Activated naive CD4-positive, alpha-beta T cell treated with anti-CD3 and anti-CD28 coated beads, Interleukin-2, amount 50 U/mL, for 24 hours (primary cell): Measurements from ENCODE around the gene GABRB1.
"Not testable (repeated sequence)": the region's sequence is repeated elsewhere in the genome, so short reads cannot be mapped to it uniquely, and the experiment has no call there.

Source experiments
- H3K27ac Mint-ChIP-seq: one replicate; pipeline ENCODE4 v1.8.0; 2021; ENCODE audit warnings: mild to moderate bottlenecking, mixed read lengths
- H3K27me3 Mint-ChIP-seq: one replicate; pipeline ENCODE4 v1.8.0; 2021; ENCODE audit warnings: mixed read lengths
- H3K36me3 Mint-ChIP-seq: one replicate; pipeline ENCODE4 v1.8.0; 2021; ENCODE audit warnings: mixed read lengths
- H3K4me1 Mint-ChIP-seq: one replicate; pipeline ENCODE4 v1.8.0; 2021; ENCODE audit warnings: mixed read lengths
- H3K4me3 Mint-ChIP-seq: one replicate; pipeline ENCODE4 v1.8.0; 2021; ENCODE audit warnings: mild to moderate bottlenecking, mixed read lengths
- H3K9me3 Mint-ChIP-seq: one replicate; pipeline ENCODE4 v1.8.0; 2021; ENCODE audit warnings: mixed read lengths

GABRB1 gene

GRCh38 chr4:47251348-47252135, 220.2 kb downstream of the GABRB1 start:
- H3K27me3 Mint-ChIP-seq = peaks cover 3% of the 10 kb centered on the region
- H3K36me3 Mint-ChIP-seq = no peaks in the 10 kb centered on the region
- H3K4me1 Mint-ChIP-seq = no peaks in the 10 kb centered on the region
- no peak overlapping the region for H3K4me3 Mint-ChIP-seq
- no peaks in the 10 kb centered on the region for H3K9me3 Mint-ChIP-seq
- H3K27ac Mint-ChIP-seq = no peak overlapping the region

DNA sequence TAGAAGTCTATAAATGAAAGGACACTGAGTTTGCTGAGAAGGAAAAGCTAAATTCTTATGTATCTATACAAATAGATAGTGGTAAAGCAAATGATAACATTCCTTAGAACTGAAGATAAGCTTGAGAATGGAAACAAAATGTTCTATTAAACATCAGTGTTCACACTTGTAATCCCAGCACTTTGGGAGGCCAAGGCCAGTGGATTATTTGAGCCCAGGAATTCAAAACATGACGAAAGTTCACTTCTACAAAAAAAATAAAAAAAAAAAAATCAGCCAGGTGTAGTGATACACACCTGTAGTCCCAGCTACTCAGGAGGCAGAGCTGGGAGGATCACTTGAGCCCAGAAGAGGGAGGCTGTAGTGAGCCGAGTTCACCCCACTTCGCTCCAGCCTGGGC, 232.4 kb downstream of the GABRB1 start:
- Mint-ChIP-seq H3K27ac (no peak overlapping the region), H3K36me3 (no peaks in the 10 kb centered on the region), H3K4me1 (no peaks in the 10 kb centered on the region), H3K9me3 (no peaks in the 10 kb centered on the region), H3K4me3 (no peak overlapping the region), H3K27me3 (peaks cover 2% of the 10 kb centered on the region)

GRCh38 chr4:47270201-47270888, 239.0 kb downstream of the GABRB1 start:
- H3K4me3 Mint-ChIP-seq = no peak overlapping the region
- H3K27me3 Mint-ChIP-seq = peaks cover 2% of the 10 kb centered on the region
- no peaks in the 10 kb centered on the region for H3K4me1 Mint-ChIP-seq
- H3K36me3 Mint-ChIP-seq = no peaks in the 10 kb centered on the region
- H3K27ac Mint-ChIP-seq = no peak overlapping the region
- H3K9me3 Mint-ChIP-seq = no peaks in the 10 kb centered on the region

GRCh38 chr4:47271291-47271690, 239.9 kb downstream of the GABRB1 start:
- H3K27me3 Mint-ChIP-seq = peaks cover under 1% of the 10 kb centered on the region
- no peaks in the 10 kb centered on the region for H3K9me3 Mint-ChIP-seq
- no peaks in the 10 kb centered on the region for H3K36me3 Mint-ChIP-seq
- no peak overlapping the region for H3K27ac Mint-ChIP-seq
- no peaks in the 10 kb centered on the region for H3K4me1 Mint-ChIP-seq
- no peak overlapping the region for H3K4me3 Mint-ChIP-seq

GRCh38 chr4:47274901-47275300, 243.5 kb downstream of the GABRB1 start:
- H3K27ac Mint-ChIP-seq = no peak overlapping the region

GRCh38 chr4:47275595-47275994, 244.2 kb downstream of the GABRB1 start:
- no peaks in the 10 kb centered on the region for H3K36me3 Mint-ChIP-seq
- no peaks in the 10 kb centered on the region for H3K27me3 Mint-ChIP-seq
- no peaks in the 10 kb centered on the region for H3K4me1 Mint-ChIP-seq
- no peak overlapping the region for H3K27ac Mint-ChIP-seq
- H3K4me3 Mint-ChIP-seq = no peak overlapping the region
- H3K9me3 Mint-ChIP-seq = no peaks in the 10 kb centered on the region

More at GRCh38 chr4:47274901-47275300, 243.5 kb downstream of the GABRB1 start:
- no peaks in the 10 kb centered on the region for H3K4me1 Mint-ChIP-seq
- no peaks in the 10 kb centered on the region for H3K27me3 Mint-ChIP-seq
- H3K4me3 Mint-ChIP-seq = no peak overlapping the region
- no peaks in the 10 kb centered on the region for H3K36me3 Mint-ChIP-seq
- no peaks in the 10 kb centered on the region for H3K9me3 Mint-ChIP-seq

- Mint-ChIP-seq H3K27ac (no peak overlapping the region), H3K4me3 (no peak overlapping the region), H3K36me3 (no peaks in the 10 kb centered on the region), H3K9me3 (no peaks in the 10 kb centered on the region), H3K4me1 (no peaks in the 10 kb centered on the region), H3K27me3 (peaks cover 4% of the 10 kb centered on the region)
Measured at GRCh38 chr4:47278631-47279030, 247.3 kb downstream of the GABRB1 start.

- Mint-ChIP-seq H3K9me3 (peaks cover 5% of the 10 kb centered on the region), H3K4me3 (no peak overlapping the region), H3K4me1 (no peaks in the 10 kb centered on the region), H3K27ac (no peak overlapping the region), H3K36me3 (no peaks in the 10 kb centered on the region), H3K27me3 (peaks cover 3% of the 10 kb centered on the region)
Measured at GRCh38 chr4:47287735-47288134, 256.4 kb downstream of the GABRB1 start.

DNA sequence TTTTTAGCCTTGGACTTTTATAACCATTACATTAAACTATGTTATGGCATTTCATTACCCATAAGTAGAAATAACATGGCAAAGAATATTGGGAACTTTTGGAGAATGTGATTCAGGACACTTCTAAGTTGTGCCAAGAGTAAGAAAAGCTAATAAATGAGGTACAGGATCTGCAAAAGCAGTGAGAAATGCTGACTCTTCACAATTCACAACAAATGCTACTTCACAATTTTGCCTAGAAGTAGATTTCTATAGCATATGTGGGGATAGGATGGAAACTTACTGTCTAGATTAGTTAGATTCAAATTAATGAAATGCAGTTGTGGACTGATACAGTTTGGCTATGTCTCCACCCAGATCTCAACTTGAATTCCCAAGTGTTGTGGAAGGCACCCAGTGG, 258.4 kb downstream of the GABRB1 start:
- Mint-ChIP-seq H3K4me1 (no peaks in the 10 kb centered on the region), H3K9me3 (peaks cover 5% of the 10 kb centered on the region), H3K36me3 (no peaks in the 10 kb centered on the region), H3K27me3 (peaks cover 2% of the 10 kb centered on the region), H3K4me3 (no peak overlapping the region), H3K27ac (no peak overlapping the region)

DNA sequence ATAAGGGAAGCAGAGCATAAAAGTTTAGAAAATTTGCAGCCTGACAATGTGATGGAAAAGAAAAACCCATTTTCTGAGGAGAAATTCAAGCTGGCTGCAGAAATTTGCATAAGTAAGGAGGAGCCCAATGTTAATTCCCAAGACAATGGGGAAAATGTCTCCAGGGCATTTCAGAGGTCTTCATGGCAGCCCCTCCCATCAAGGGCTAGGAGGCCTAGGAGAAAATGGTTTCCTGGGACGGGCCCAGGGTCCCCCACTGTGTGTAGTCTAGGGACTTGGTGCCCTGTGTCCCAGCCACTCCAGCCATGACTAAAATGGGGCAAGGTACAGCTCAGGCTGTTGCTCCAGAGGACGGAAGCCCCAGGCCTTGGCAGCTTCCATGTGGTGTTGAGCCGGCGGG, 259.5 kb downstream of the GABRB1 start:
- not testable (repeated sequence) for H3K27me3 Mint-ChIP-seq, H3K4me3 Mint-ChIP-seq, H3K36me3 Mint-ChIP-seq, H3K9me3 Mint-ChIP-seq, H3K4me1 Mint-ChIP-seq, H3K27ac Mint-ChIP-seq

- Mint-ChIP-seq H3K9me3 (peaks cover 2% of the 10 kb centered on the region), H3K4me3 (no peak overlapping the region), H3K4me1 (no peaks in the 10 kb centered on the region), H3K36me3 (no peaks in the 10 kb centered on the region), H3K27me3 (peaks cover 4% of the 10 kb centered on the region), H3K27ac (no peak overlapping the region)
Measured at GRCh38 chr4:47309165-47309564, 277.8 kb downstream of the GABRB1 start.

- no peak overlapping the region for H3K4me3 Mint-ChIP-seq
- peaks cover 1% of the 10 kb centered on the region for H3K27me3 Mint-ChIP-seq
- no peaks in the 10 kb centered on the region for H3K36me3 Mint-ChIP-seq
- H3K27ac Mint-ChIP-seq = no peak overlapping the region
- H3K4me1 Mint-ChIP-seq = no peaks in the 10 kb centered on the region
- no peaks in the 10 kb centered on the region for H3K9me3 Mint-ChIP-seq
Measured at GRCh38 chr4:47312170-47312569, 280.8 kb downstream of the GABRB1 start.

- H3K4me3 Mint-ChIP-seq = no peak overlapping the region
- no peaks in the 10 kb centered on the region for H3K36me3 Mint-ChIP-seq
- H3K9me3 Mint-ChIP-seq = no peaks in the 10 kb centered on the region
- no peak overlapping the region for H3K27ac Mint-ChIP-seq
- H3K27me3 Mint-ChIP-seq = peaks cover 1% of the 10 kb centered on the region
- H3K4me1 Mint-ChIP-seq = no peaks in the 10 kb centered on the region
Measured at GRCh38 chr4:47313384-47313783, 282.0 kb downstream of the GABRB1 start.

GRCh38 chr4:47315346-47315745, 284.0 kb downstream of the GABRB1 start:
- no peak overlapping the region for H3K4me3 Mint-ChIP-seq
- no peaks in the 10 kb centered on the region for H3K36me3 Mint-ChIP-seq
- H3K27me3 Mint-ChIP-seq = peaks cover 1% of the 10 kb centered on the region
- H3K4me1 Mint-ChIP-seq = no peaks in the 10 kb centered on the region
- no peaks in the 10 kb centered on the region for H3K9me3 Mint-ChIP-seq
- no peak overlapping the region for H3K27ac Mint-ChIP-seq

GRCh38 chr4:47326025-47326424, 294.7 kb downstream of the GABRB1 start:
- Mint-ChIP-seq H3K4me3 (no peak overlapping the region), H3K27me3 (peaks cover 9% of the 10 kb centered on the region), H3K36me3 (no peaks in the 10 kb centered on the region), H3K4me1 (no peaks in the 10 kb centered on the region), H3K9me3 (no peaks in the 10 kb centered on the region), H3K27ac (no peak overlapping the region)

GRCh38 chr4:47330866-47331265, 299.5 kb downstream of the GABRB1 start:
- Mint-ChIP-seq H3K4me1 (no peaks in the 10 kb centered on the region), H3K27me3 (peaks cover 5% of the 10 kb centered on the region), H3K36me3 (no peaks in the 10 kb centered on the region), H3K27ac (no peak overlapping the region), H3K4me3 (no peak overlapping the region), H3K9me3 (no peaks in the 10 kb centered on the region)
